Measurements from ENCODE around the gene TMEM150C. TPM values are rescaled to one million over a fixed set of nuclear protein-coding genes. Genes with fewer than 3 reads are reported as not detected.

The TMEM150C gene
- total and polyA plus RNA-seq, 2 donors from 2014 or later = 7.7 to 22.9 TPM

GRCh38 chr4:82489987-82490386 is 71.8 kb downstream of the TMEM150C start:
- no peak for TF ChIP-seq CTCF (IDR thresholded peaks at IDR 0.05; ENCODE audit: borderline replicate concordance, extremely low read depth, insufficient read depth)

GRCh38 chr4:82489076-82489475 is 72.7 kb downstream of the TMEM150C start:
- no peak for DNase-seq
- Histone ChIP-seq H3K9ac (ENCODE audit: low read length in 3 of 3) (no peak overlapping the region), H3K27me3 (ENCODE audit: control insufficient read depth, insufficient read depth, low read length) (no peaks in the 10 kb centered on the region), H3K9me3 (ENCODE audit: control insufficient read depth in 2 of 3, insufficient read depth in 1 of 3, low read length in 3 of 3) (no peaks in the 10 kb centered on the region), H3K4me1 (ENCODE audit: control insufficient read depth in 2 of 3, insufficient read depth in 2 of 3, low read depth in 1 of 3, low read length in 3 of 3) (no peaks in the 10 kb centered on the region), H3K36me3 (ENCODE audit: control insufficient read depth in 2 of 3, insufficient read depth in 3 of 3, low read length in 3 of 3) (no peaks in the 10 kb centered on the region), H3K4me3 (ENCODE audit: low read length in 3 of 3) (no peak overlapping the region), H3K27ac (ENCODE audit: low read depth in 2 of 2, low read length in 2 of 2) (no peak overlapping the region)
- FAIRE-seq = no peak
- intact Hi-C loops (cut with DNase I) = no loop called here
- TF ChIP-seq CTCF (IDR thresholded peaks at IDR 0.05; ENCODE audit: borderline replicate concordance, extremely low read depth, insufficient read depth) = no peak

More at GRCh38 chr4:82489987-82490386, 71.8 kb downstream of the TMEM150C start:
- intact Hi-C loops (cut with DNase I) = no loop called here
- Histone ChIP-seq H3K4me3 (ENCODE audit: low read length in 3 of 3) (no peak overlapping the region), H3K27me3 (ENCODE audit: control insufficient read depth, insufficient read depth, low read length) (no peaks in the 10 kb centered on the region), H3K27ac (ENCODE audit: low read depth in 2 of 2, low read length in 2 of 2) (no peak overlapping the region), H3K4me1 (ENCODE audit: control insufficient read depth in 2 of 3, insufficient read depth in 2 of 3, low read depth in 1 of 3, low read length in 3 of 3) (no peaks in the 10 kb centered on the region), H3K36me3 (ENCODE audit: control insufficient read depth in 2 of 3, insufficient read depth in 3 of 3, low read length in 3 of 3) (no peaks in the 10 kb centered on the region), H3K9ac (ENCODE audit: low read length in 3 of 3) (no peak overlapping the region), H3K9me3 (ENCODE audit: control insufficient read depth in 2 of 3, insufficient read depth in 1 of 3, low read length in 3 of 3) (no peaks in the 10 kb centered on the region)
- FAIRE-seq (no peak), DNase-seq (no peak)

GRCh38 chr4:82484996-82485783 is 76.6 kb downstream of the TMEM150C start:
- intact Hi-C loops (cut with DNase I) = no loop called here
- no peak overlapping the region for H3K9ac ChIP-seq (ENCODE audit: low read length in 3 of 3)
- H3K9me3 ChIP-seq (ENCODE audit: control insufficient read depth in 2 of 3, insufficient read depth in 1 of 3, low read length in 3 of 3) = no peaks in the 10 kb centered on the region
- no peaks in the 10 kb centered on the region for H3K4me1 ChIP-seq (ENCODE audit: control insufficient read depth in 2 of 3, insufficient read depth in 2 of 3, low read depth in 1 of 3, low read length in 3 of 3)
- DNase-seq (no peak), FAIRE-seq (no peak)
- H3K4me3 ChIP-seq (ENCODE audit: low read length in 3 of 3) = no peak overlapping the region
- no peak overlapping the region for H3K27ac ChIP-seq (ENCODE audit: low read depth in 2 of 2, low read length in 2 of 2)
- no peaks in the 10 kb centered on the region for H3K27me3 ChIP-seq (ENCODE audit: control insufficient read depth, insufficient read depth, low read length)
- TF ChIP-seq CTCF (IDR thresholded peaks at IDR 0.05; ENCODE audit: borderline replicate concordance, extremely low read depth, insufficient read depth) = no peak
- no peaks in the 10 kb centered on the region for H3K36me3 ChIP-seq (ENCODE audit: control insufficient read depth in 2 of 3, insufficient read depth in 3 of 3, low read length in 3 of 3)

Measured in kidney (tissue), 14 donors.